Placental epithelial cell (primary cell): Measurements from ENCODE around the gene GPR78. TPM values are rescaled to one million over a fixed set of nuclear protein-coding genes. Genes with fewer than 3 reads are reported as not detected.

Experiments
- total RNA-seq: library from RNA; depleted of rRNA; stranded (reverse); fragments of >200 nt; gene quantifications from 2 replicates; pipeline ENCODE4 v1.2.3, GENCODE V29; 2012

The GPR78 gene, protein sequence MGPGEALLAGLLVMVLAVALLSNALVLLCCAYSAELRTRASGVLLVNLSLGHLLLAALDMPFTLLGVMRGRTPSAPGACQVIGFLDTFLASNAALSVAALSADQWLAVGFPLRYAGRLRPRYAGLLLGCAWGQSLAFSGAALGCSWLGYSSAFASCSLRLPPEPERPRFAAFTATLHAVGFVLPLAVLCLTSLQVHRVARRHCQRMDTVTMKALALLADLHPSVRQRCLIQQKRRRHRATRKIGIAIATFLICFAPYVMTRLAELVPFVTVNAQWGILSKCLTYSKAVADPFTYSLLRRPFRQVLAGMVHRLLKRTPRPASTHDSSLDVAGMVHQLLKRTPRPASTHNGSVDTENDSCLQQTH
- 9.1 and 16.9 TPM in 2 replicates for total RNA-seq

DNA sequence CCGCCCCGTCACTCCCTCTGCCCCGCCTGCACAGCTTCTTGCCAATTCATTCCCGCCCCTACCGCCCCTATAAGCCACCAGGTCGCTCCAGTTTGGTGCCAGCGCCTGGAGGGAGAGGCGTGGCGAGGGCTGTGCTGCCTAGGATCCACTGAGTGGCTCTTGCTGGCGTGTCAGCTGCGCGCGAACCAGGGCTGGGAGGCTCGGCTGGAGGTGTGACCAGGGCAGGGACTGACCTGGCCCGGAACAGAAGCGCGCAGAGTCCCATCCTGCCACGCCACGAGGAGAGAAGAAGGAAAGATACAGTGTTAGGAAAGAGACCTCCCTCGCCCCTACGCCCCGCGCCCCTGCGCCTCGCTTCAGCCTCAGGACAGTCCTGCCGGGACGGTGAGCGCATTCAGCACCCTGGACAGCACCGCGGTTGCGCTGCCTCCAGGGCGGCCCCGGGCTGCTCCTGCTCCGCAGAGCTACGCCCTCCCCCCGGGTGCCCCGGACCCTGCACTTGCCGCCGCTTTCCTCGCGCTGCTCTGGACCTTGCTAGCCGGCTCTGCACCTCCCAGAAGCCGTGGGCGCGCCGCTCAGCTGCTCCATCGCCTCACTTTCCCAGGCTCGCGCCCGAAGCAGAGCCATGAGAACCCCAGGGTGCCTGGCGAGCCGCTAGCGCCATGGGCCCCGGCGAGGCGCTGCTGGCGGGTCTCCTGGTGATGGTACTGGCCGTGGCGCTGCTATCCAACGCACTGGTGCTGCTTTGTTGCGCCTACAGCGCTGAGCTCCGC, at the start of gene GPR78:
Gene GPR78, plus strand, starts transcription at position 72 of the 773 bp plus-strand sequence. Its CDS starts 591 bp downstream, at position 663.

DNA sequence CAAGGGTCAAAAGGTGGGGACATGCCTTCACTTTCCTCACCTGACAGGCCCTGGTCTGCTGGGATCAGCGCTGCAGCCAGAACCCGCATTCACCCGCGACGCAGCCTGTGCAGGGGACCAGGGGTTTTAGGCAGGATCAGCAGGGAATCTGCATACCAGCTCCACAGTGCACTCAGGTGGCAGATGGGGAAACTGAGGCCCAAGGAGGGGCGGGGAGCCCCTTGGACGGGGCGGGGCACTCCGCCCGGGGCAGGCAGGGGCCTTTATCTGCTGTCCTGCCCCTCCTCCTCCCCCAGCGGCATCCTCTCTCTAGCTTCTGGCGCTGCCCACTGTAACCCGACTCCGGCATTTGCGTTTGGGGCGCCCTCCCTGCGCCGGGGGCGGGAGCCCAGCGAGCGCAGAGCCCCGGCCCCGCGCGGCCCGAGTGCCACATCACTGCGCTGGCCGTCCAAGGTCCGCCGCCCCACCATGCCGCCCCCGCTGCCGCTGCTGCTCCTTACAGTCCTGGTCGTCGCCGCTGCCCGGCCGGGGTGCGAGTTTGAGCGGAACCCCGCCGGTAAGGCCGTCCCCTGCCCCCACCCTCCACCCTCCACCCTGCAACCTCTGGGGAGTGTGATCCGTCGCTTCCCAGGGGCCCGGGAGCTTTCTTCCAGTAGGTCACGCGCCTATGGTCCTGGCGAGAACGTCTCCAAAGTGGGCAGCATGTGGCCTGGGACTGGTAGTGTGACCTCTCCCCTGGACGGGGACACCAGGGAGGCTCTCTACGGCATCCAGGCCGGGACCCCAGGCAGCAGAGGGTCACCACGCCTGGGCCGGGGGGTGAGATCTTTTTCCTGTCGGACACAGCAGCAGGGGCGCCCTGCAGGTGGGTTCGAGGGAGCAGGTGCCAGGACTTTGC, 12.4 kb downstream of the GPR78 start, which contains the start of gene CPZ:
Gene CPZ, plus strand, starts transcription at position 400 of the 898 bp plus-strand sequence. Its CDS starts 69 bp downstream, at position 469.

Other genes starting within 250 kb of the GPR78 start
- 37.8 and 42.0 TPM in 2 replicates for gene ACOX3, start 139.7 kb upstream of the GPR78 start, total RNA-seq
- gene TRMT44, start 139.6 kb upstream of the GPR78 start, total RNA-seq = 17.3 and 20.6 TPM in 2 replicates
- gene CPZ, start 12.4 kb downstream of the GPR78 start, total RNA-seq = 10.4 and 39.7 TPM in 2 replicates